ENCODE data around the gene TNRC18. TPM values are rescaled to one million over a fixed set of nuclear protein-coding genes. Genes with fewer than 3 reads are reported as not detected.

The TNRC18 gene
- total and polyA plus RNA-seq, 2 of the 8 experiments (the other 6 are each of a cell fraction or from before 2014, with no cell fraction given), result 1.7 to 8.6 TPM

GRCh38 chr7:5310822-5311405 is 112.7 kb downstream of the TNRC18 start:
- Histone ChIP-seq H3K36me3 (ENCODE audit: control insufficient read depth in 2 of 4, insufficient read depth in 4 of 4, low read length in 3 of 4) (0 out of 8 replicates have a peak, but pooled peaks cover 0 to 3% (median 0%) of the 10 kb centered on the region in 4 experiments), H3K9me3 (ENCODE audit: insufficient read depth in 2 of 2, low read depth in 1 of 2, low read length in 1 of 2) (no peaks in the 10 kb centered on the region), H3K14ac (ENCODE audit: insufficient read length) (peak overlapping the region; percentile 66), H2AK5ac (ENCODE audit: low read depth, low read length) (no peak overlapping the region), H3K4me1 (replicated peaks in 1 of 4; ENCODE audit: control insufficient read depth in 3 of 4, insufficient read depth in 4 of 4, low read length in 3 of 4) (no peaks in the 10 kb centered on the region), H4K5ac (ENCODE audit: insufficient read length, low read depth, low read length) (no peak overlapping the region), H3K79me2 (ENCODE audit: control insufficient read depth in 1 of 2, insufficient read depth in 2 of 2, low read length in 2 of 2) (no peaks in the 10 kb centered on the region), H3K4me3 (ENCODE audit: extremely low read depth in 1 of 4, insufficient read depth in 2 of 4, low read depth in 3 of 4, low read length in 4 of 4) (no peak overlapping the region; a peak in 1 of 8 replicates), H3K9ac (replicated peaks in 1 of 4; ENCODE audit: extremely low read depth in 1 of 4, low read depth in 3 of 4, low read length in 3 of 4) (no peak overlapping the region; a peak in 1 of 7 replicates), H2BK5ac (ENCODE audit: low read depth, low read length) (no peak overlapping the region), H3K23ac (ENCODE audit: insufficient read length) (peak overlapping the region; percentile 47), H4K8ac (ENCODE audit: extremely low read depth, insufficient read depth, low read length) (no peak overlapping the region), H3K4me2 (ENCODE audit: insufficient read depth in 1 of 2, low read depth in 2 of 2, low read length in 2 of 2) (no peak overlapping the region), H3K27ac (ENCODE audit: low read depth, low read length) (no peak overlapping the region), H3K4ac (replicated peaks; ENCODE audit: insufficient read length, low read depth, low read length) (peak overlapping the region; percentile 85), H3K56ac (replicated peaks; ENCODE audit: insufficient read length, low read depth, low read length) (no peak overlapping the region), H3K23me2 (ENCODE audit: low read depth, low read length) (peaks cover 2% of the 10 kb centered on the region; the same call in 1 of the 2 replicates), H2BK20ac (ENCODE audit: low read length) (no peak overlapping the region), H2BK12ac (ENCODE audit: low read depth, low read length) (no peak overlapping the region), H3K18ac (ENCODE audit: extremely low read depth, low read length) (no peak overlapping the region), H3K79me1 (ENCODE audit: low read depth, low read length) (peaks cover 2% of the 10 kb centered on the region; the same call in 1 of the 2 replicates), H2AFZ (ENCODE audit: low read length) (no peak overlapping the region), H4K20me1 (replicated peaks in 1 of 2; ENCODE audit: control insufficient read depth in 1 of 2, insufficient read depth in 2 of 2, low read length in 2 of 2) (peaks cover 0 to 3% of the 10 kb centered on the region in 2 experiments), H3K27me3 (replicated peaks in 1 of 4; ENCODE audit: control insufficient read depth in 3 of 4, extremely low read depth in 1 of 4, insufficient read depth in 3 of 4, low read length in 3 of 4) (no peaks in the 10 kb centered on the region), H2BK120ac (replicated peaks; ENCODE audit: low read depth, low read length) (no peak overlapping the region), H2BK15ac (ENCODE audit: low read length) (no peak overlapping the region), H4K91ac (replicated peaks; ENCODE audit: insufficient read length, low read length) (no peak overlapping the region)
- FAIRE-seq, result no peak
- POLR2A ChIA-PET (ENCODE audit: partially characterized antibody), result interaction anchor here (0.9 kb wide), 1 partner anchor 15 kb away, joined by 3 read pairs; no protein-coding TSS in a partner anchor
- no peak for DNase-seq (ENCODE audit: low read depth in 1 of 2, low spot score in 2 of 2)
- CTCF ChIA-PET (ENCODE audit: partially characterized antibody), result interaction anchor here (0.8 kb wide), 1 partner anchor 78 kb away, joined by 3 read pairs; no protein-coding TSS in a partner anchor
- WGBS, 2 experiments (ENCODE audit: extremely low coverage in 1 of 2, insufficient coverage in 1 of 2, insufficient read length in 1 of 2, insufficient replicate concordance in 2 of 2, low coverage in 1 of 2, low lambda C conversion rate in 2 of 2, missing lambda C conversion rate in 1 of 2), result 92% methylated on average over 15 of the region's 16 CpGs; no CpG with 5 or more reads in 1 of the 2 experiments
- TF ChIP-seq PHF8 (conservative IDR thresholded peaks at IDR 0.05; ENCODE audit: low read depth, low read length), result no peak
- no peak for TF ChIP-seq ATF2 (IDR thresholded peaks at IDR 0.05; ENCODE audit: low read length)
- TF ChIP-seq CBX8 (IDR thresholded peaks at IDR 0.05; ENCODE audit: borderline replicate concordance, low read depth, low read length), result no peak
